A673 (cell line): ENCODE results near the gene KRT10. TPM values are rescaled to one million over a fixed set of nuclear protein-coding genes. Genes with fewer than 3 reads are reported as not detected.
"Not testable (repeated sequence)": the region's sequence is repeated elsewhere in the genome, so short reads cannot be mapped to it uniquely, and the experiment has no call there.

ENCODE experiments used
- BruUV-seq: library from RNA; stranded (reverse); fragments of 400-500 nt; replicated peaks from 2 replicates; lab custom pipeline; 2021; lab: Mats Ljungman, UMichigan
- CTCF ChIA-PET: fragments of 300-600 bp; sonication (Branson Sonifier 250); formaldehyde crosslinking; loops from one replicate; lab custom pipeline; 2022; ENCODE audit warnings: antibody characterized with exemption; lab: Charles Lee
- POLR2A ChIA-PET: fragments of 300-600 bp; sonication (Branson Sonifier 250); formaldehyde crosslinking; loops from one replicate; lab custom pipeline; 2022; ENCODE audit warnings: antibody characterized with exemption; ENCODE audit not compliant: low non-redundant PET; lab: Charles Lee
- DNase-seq: peaks from one replicate; pipeline ENCODE4 v3.0.0-alpha.2; 2015; ENCODE audit warnings: low spot score
- H3K27ac ChIP-seq: fragments of 200-600 bp; sonication (generic); 2 replicates; pipeline ENCODE4 v1.5.1; 2016; ENCODE audit warnings: mixed run types, low read depth, mild to moderate bottlenecking, mixed read lengths, antibody characterized with exemption, low read length; ENCODE audit not compliant: poor library complexity, severe bottlenecking
- H3K27me3 ChIP-seq: fragments of 200-600 bp; sonication (generic); replicated peaks from 2 replicates; pipeline ENCODE4 v1.6.1; 2017; ENCODE audit warnings: mixed run types, low read depth, mild to moderate bottlenecking, mixed read lengths, antibody characterized with exemption, low read length; ENCODE audit not compliant: insufficient read depth, poor library complexity
- H3K36me3 ChIP-seq: fragments of 200-600 bp; sonication (generic); 2 replicates; pipeline ENCODE4 v1.6.1; 2016; ENCODE audit warnings: mixed run types, mild to moderate bottlenecking, mixed read lengths, antibody characterized with exemption, low read length; ENCODE audit not compliant: insufficient read depth, poor library complexity, severe bottlenecking
- H3K4me1 ChIP-seq: fragments of 200-600 bp; sonication (generic); 2 replicates; pipeline ENCODE4 v1.6.1; 2017; ENCODE audit warnings: mixed run types, mild to moderate bottlenecking, mixed read lengths, antibody characterized with exemption, low read length; ENCODE audit not compliant: insufficient read depth, poor library complexity, severe bottlenecking
- H3K4me3 ChIP-seq: fragments of 200-600 bp; sonication (generic); 2 replicates; pipeline ENCODE4 v1.5.1; 2016; ENCODE audit warnings: low read depth, mixed run types, mild to moderate bottlenecking, mixed read lengths, low read length; ENCODE audit not compliant: poor library complexity, severe bottlenecking
- H3K9me3 ChIP-seq: fragments of 200-600 bp; sonication (generic); 2 replicates; pipeline ENCODE4 v1.6.1; 2016; ENCODE audit warnings: mixed run types, low read depth, mild to moderate bottlenecking, mixed read lengths, antibody characterized with exemption, low read length; ENCODE audit not compliant: poor library complexity, severe bottlenecking
- CTCF ChIP-seq: fragments of 300-800, 200-600 bp; sonication (generic); conservative IDR thresholded peaks from 2 replicates; pipeline ENCODE4 v1.5.1; 2017; ENCODE audit warnings: low read depth, mild to moderate bottlenecking, antibody characterized with exemption, low read length, moderate library complexity, mixed read lengths
- EZH2 ChIP-seq: fragments of 200-600 bp; sonication (generic); IDR thresholded peaks from 2 replicates; pipeline ENCODE4 v1.6.1; 2017; ENCODE audit warnings: borderline replicate concordance, low read depth, mild to moderate bottlenecking, mixed read lengths, antibody characterized with exemption, low read length; ENCODE audit not compliant: poor library complexity, severe bottlenecking
- intact Hi-C: fragments of 100-400 bp; cut with micrococcal nuclease; formaldehyde crosslinking; loops from one replicate; pipeline ENCODE4 v1.10.0; 2022; ENCODE audit not compliant: unreplicated experiment
- total RNA-seq: library from RNA; stranded (reverse); gene quantifications from 2 replicates; pipeline ENCODE4 v1.2.3, GENCODE V29; 2021

KRT10 gene
- total RNA-seq, 1 experiment from 2014 or later = 36.2 TPM

GRCh38 chr17:40859536-40859935, 37.1 kb upstream of the KRT10 start:
- H3K4me3 ChIP-seq = no peak overlapping the region
- no peaks in the 10 kb centered on the region for H3K27me3 ChIP-seq
- no TSS peak for BruUV-seq
- ChIA-PET CTCF (no interaction called here), POLR2A (no interaction called here)
- H3K36me3 ChIP-seq = no peaks in the 10 kb centered on the region
- intact Hi-C loops = loop anchor here (5.0 kb wide), 4 partner anchors 48 to 803 kb away; no protein-coding TSS in a partner anchor
- DNase-seq = no peak
- no peaks in the 10 kb centered on the region for H3K9me3 ChIP-seq
- no peak overlapping the region for H3K27ac ChIP-seq
- H3K4me1 ChIP-seq = peaks cover 11% of the 10 kb centered on the region
- TF ChIP-seq CTCF (no peak), EZH2 (no peak)

GRCh38 chr17:40858667-40859066, 36.3 kb upstream of the KRT10 start:
- H3K36me3 ChIP-seq, H3K27me3 ChIP-seq, CTCF ChIA-PET, BruUV-seq, DNase-seq, H3K4me3 ChIP-seq, H3K27ac ChIP-seq, H3K9me3 ChIP-seq, POLR2A ChIA-PET: not testable (repeated sequence)
- peaks cover 11% of the 10 kb centered on the region for H3K4me1 ChIP-seq
- intact Hi-C loops = loop anchor here (5.0 kb wide), 4 partner anchors 49 to 804 kb away; no protein-coding TSS in a partner anchor

GRCh38 chr17:40857535-40857934, 35.1 kb upstream of the KRT10 start:
- H3K36me3 ChIP-seq = no peaks in the 10 kb centered on the region
- no peak overlapping the region for H3K4me3 ChIP-seq
- TF ChIP-seq EZH2 (no peak), CTCF (no peak)
- POLR2A ChIA-PET = no interaction called here
- no peaks in the 10 kb centered on the region for H3K27me3 ChIP-seq
- H3K27ac ChIP-seq = peak overlapping the region; percentile 60
- no peaks in the 10 kb centered on the region for H3K9me3 ChIP-seq
- no TSS peak for BruUV-seq
- intact Hi-C loops = loop anchor here (5.0 kb wide), 4 partner anchors 50 to 805 kb away; no protein-coding TSS in a partner anchor
- H3K4me1 ChIP-seq = peaks cover 11% of the 10 kb centered on the region
- CTCF ChIA-PET = interaction anchor here (0.8 to 2.9 kb wide), 2 partner anchors 677 to 805 kb away, joined by 3 to 12 read pairs; no protein-coding TSS in a partner anchor
- peak; percentile 51 for DNase-seq

GRCh38 chr17:40854175-40854814, 31.9 kb upstream of the KRT10 start:
- ChIA-PET POLR2A (no interaction called here), CTCF (no interaction called here)
- Histone ChIP-seq H3K4me1 (peaks cover 11% of the 10 kb centered on the region), H3K27me3 (no peaks in the 10 kb centered on the region), H3K36me3 (no peaks in the 10 kb centered on the region), H3K27ac (no peak overlapping the region), H3K9me3 (no peaks in the 10 kb centered on the region), H3K4me3 (no peak overlapping the region)
- no TSS peak for BruUV-seq
- intact Hi-C loops = no loop called here
- no peak for TF ChIP-seq EZH2
- no peak for TF ChIP-seq CTCF
- peak; percentile 47 for DNase-seq
